ENCODE results near the gene ALDH7A1.
"Not testable (repeated sequence)": the region's sequence is repeated elsewhere in the genome, so short reads cannot be mapped to it uniquely, and the experiment has no call there.

The ALDH7A1 gene

GRCh38 chr5:126568206-126568755 is 26.7 kb downstream of the ALDH7A1 start:
- ChIA-PET CTCF (no interaction called here), POLR2A (no interaction called here)
- no peak for TF ChIP-seq CTCF (IDR thresholded peaks at IDR 0.05; ENCODE audit: insufficient read depth, low read length, missing control alignments)
- no peak for DNase-seq (ENCODE audit: low read depth, low spot score)
- no peak overlapping the region for H3K4me3 ChIP-seq (ENCODE audit: low read depth, low read length)

GRCh38 chr5:126562823-126563222 is 32.2 kb downstream of the ALDH7A1 start:
- ChIA-PET POLR2A (no interaction called here), CTCF (interaction anchor here (2.1 kb wide), 1 partner anchor 223 kb away, joined by 4 read pairs; no protein-coding TSS in a partner anchor)
- DNase-seq (ENCODE audit: low read depth, low spot score), result no peak
- H3K4me3 ChIP-seq (ENCODE audit: low read depth, low read length), result no peak overlapping the region
- TF ChIP-seq CTCF (IDR thresholded peaks at IDR 0.05; ENCODE audit: insufficient read depth, low read length, missing control alignments), result no peak

GRCh38 chr5:126561908-126562307 is 33.1 kb downstream of the ALDH7A1 start:
- no peak overlapping the region for H3K4me3 ChIP-seq (ENCODE audit: low read depth, low read length)
- no peak for DNase-seq (ENCODE audit: low read depth, low spot score)
- no peak for TF ChIP-seq CTCF (IDR thresholded peaks at IDR 0.05; ENCODE audit: insufficient read depth, low read length, missing control alignments)
- POLR2A ChIA-PET, result no interaction called here
- CTCF ChIA-PET, result no interaction called here

- CTCF ChIA-PET; DNase-seq (ENCODE audit: low read depth, low spot score); H3K4me3 ChIP-seq (ENCODE audit: low read depth, low read length); POLR2A ChIA-PET: not testable (repeated sequence)
These were observed 39.9 kb downstream of the ALDH7A1 start for GRCh38 chr5:126555101-126555500.

GRCh38 chr5:126552614-126553013 is 42.4 kb downstream of the ALDH7A1 start:
- ChIA-PET POLR2A (no interaction called here), CTCF (interaction anchor here (1.4 to 2.4 kb wide), 2 partner anchors 11 to 199 kb away, joined by 3 to 7 read pairs; no protein-coding TSS in a partner anchor)
- no peak for TF ChIP-seq CTCF (IDR thresholded peaks at IDR 0.05; ENCODE audit: insufficient read depth, low read length, missing control alignments)
- no peak overlapping the region for H3K4me3 ChIP-seq (ENCODE audit: low read depth, low read length)
- no peak for DNase-seq (ENCODE audit: low read depth, low spot score)

- no peak overlapping the region for H3K4me3 ChIP-seq (ENCODE audit: low read depth, low read length)
- TF ChIP-seq CTCF (IDR thresholded peaks at IDR 0.05; ENCODE audit: insufficient read depth, low read length, missing control alignments), result peak; percentile 45
- ChIA-PET CTCF (interaction anchor here (0.7 to 19.5 kb wide), 7 partner anchors 10 to 257 kb away, joined by 3 to 369 read pairs (median 7); partner anchors contain the start of gene ALDH7A1), POLR2A (no interaction called here)
- DNase-seq (ENCODE audit: low read depth, low spot score), result no peak
These were observed 50.8 kb downstream of the ALDH7A1 start for GRCh38 chr5:126544087-126544740.

GRCh38 chr5:126543660-126544059 is 51.4 kb downstream of the ALDH7A1 start:
- no peak overlapping the region for H3K4me3 ChIP-seq (ENCODE audit: low read depth, low read length)
- CTCF ChIA-PET, result interaction anchor here (0.6 to 19.5 kb wide), 11 partner anchors 10 to 1635 kb away, joined by 3 to 369 read pairs (median 4); partner anchors contain the start of gene ALDH7A1
- no peak for TF ChIP-seq CTCF (IDR thresholded peaks at IDR 0.05; ENCODE audit: insufficient read depth, low read length, missing control alignments)
- POLR2A ChIA-PET, result no interaction called here
- no peak for DNase-seq (ENCODE audit: low read depth, low spot score)
